ENCODE measurements around the gene ENGASE. TPM values are rescaled to one million over a fixed set of nuclear protein-coding genes. Genes with fewer than 3 reads are reported as not detected.

The ENGASE gene
- total and polyA plus RNA-seq, 2 of the 4 experiments (the other 2 are of a cell fraction) = 3.9 to 12.1 TPM

- Histone ChIP-seq H2BK20ac (ENCODE audit: low read depth, low read length) (no peak overlapping the region), H3K27me3 (ENCODE audit: control insufficient read depth, insufficient read depth, low read length) (peaks cover 22% of the 10 kb centered on the region; the same call in 1 of the 2 replicates), H3K4ac (ENCODE audit: low read depth, low read length) (no peak overlapping the region), H3K36me3 (ENCODE audit: control insufficient read depth, insufficient read depth, low read length) (no peaks in the 10 kb centered on the region), H3K56ac (ENCODE audit: extremely low read depth, insufficient read depth, low read length) (no peak overlapping the region), H3K18ac (ENCODE audit: low read depth, low read length) (no peak overlapping the region), H3K4me3 (ENCODE audit: insufficient read depth, low read depth, low read length) (no peak overlapping the region), H3K4me1 (ENCODE audit: control insufficient read depth, insufficient read depth, low read length) (no peaks in the 10 kb centered on the region), H3K79me1 (ENCODE audit: low read depth in 1 of 2, low read length in 2 of 2) (no peaks in the 10 kb centered on the region), H2AK5ac (ENCODE audit: low read depth, low read length) (no peak overlapping the region), H3K9ac (ENCODE audit: low read depth, low read length) (no peak overlapping the region), H3K27ac (ENCODE audit: insufficient read depth, low read length) (no peak overlapping the region), H4K91ac (ENCODE audit: insufficient read depth, low read depth, low read length) (no peak overlapping the region), H3K9me1 (ENCODE audit: insufficient read depth, low read length) (no peaks in the 10 kb centered on the region; the same call in 1 of the 2 replicates), H2BK5ac (ENCODE audit: low read depth, low read length, poor library complexity, severe bottlenecking) (no peak overlapping the region), H3K14ac (replicated peaks; ENCODE audit: low read depth, low read length) (no peak overlapping the region), H4K8ac (ENCODE audit: low read depth in 2 of 2, low read length in 2 of 2) (no peak overlapping the region), H2BK120ac (ENCODE audit: low read depth, low read length) (no peak overlapping the region), H3K9me3 (ENCODE audit: control insufficient read depth, insufficient read depth, low read length) (no peaks in the 10 kb centered on the region), H4K5ac (ENCODE audit: low read depth, low read length) (no peak overlapping the region), H3K4me2 (ENCODE audit: low read depth, low read length) (no peak overlapping the region), H3K23ac (ENCODE audit: low read depth, low read length) (no peak overlapping the region), H2AFZ (replicated peaks; ENCODE audit: low read length, poor library complexity) (no peak overlapping the region), H4K20me1 (ENCODE audit: insufficient read depth, low read length) (no peaks in the 10 kb centered on the region), H2AK9ac (replicated peaks; ENCODE audit: low read depth, low read length, poor library complexity) (no peak overlapping the region), H2BK15ac (ENCODE audit: low read depth, low read length) (no peak overlapping the region)
- BruUV-seq (replicated peaks) = no TSS peak
- POLR2A ChIA-PET (ENCODE audit: unreplicated experiment) = no interaction called here
- CTCF ChIA-PET = no interaction called here
- dilution Hi-C loops (cut with HindIII; ENCODE audit: low sequenced_read_pairs, unreplicated experiment) (no loop called here), in situ Hi-C loops (cut with MboI; ENCODE audit: low sequenced_read_pairs) (no loop called here), intact Hi-C loops (cut with micrococcal nuclease) (no loop called here)
- no peak for ATAC-seq (ENCODE audit: low read depth)
- no peak for DNase-seq
- no CpG with 5 or more reads among the region's 1 CpG for WGBS, 2 experiments (ENCODE audit: extremely low coverage in 2 of 2, insufficient read length in 1 of 2)
- TF ChIP-seq RFX5 (IDR thresholded peaks at IDR 0.05; ENCODE audit: low read depth, low read length) (no peak), POLR2A (IDR thresholded peaks at IDR 0.05; ENCODE audit: low read depth, low read length) (no peak), CHD1 (IDR thresholded peaks at IDR 0.05; ENCODE audit: low read depth, low read length) (no peak), MAFK (IDR thresholded peaks at IDR 0.05; ENCODE audit: low read depth, low read length) (no peak), RAD21 (IDR thresholded peaks at IDR 0.05; ENCODE audit: low read length) (no peak), MXI1 (IDR thresholded peaks at IDR 0.05; ENCODE audit: borderline replicate concordance, low read depth, low read length) (no peak), FOS (IDR thresholded peaks at IDR 0.05; ENCODE audit: low read depth, low read length) (no peak), RCOR1 (IDR thresholded peaks at IDR 0.05; ENCODE audit: insufficient replicate concordance, low read length) (no peak), USF2 (IDR thresholded peaks at IDR 0.05; ENCODE audit: low read depth, low read length) (no peak), CEBPB (IDR thresholded peaks at IDR 0.05; ENCODE audit: low read depth, low read length) (no peak)
- TF ChIP-seq, protein P1, sequence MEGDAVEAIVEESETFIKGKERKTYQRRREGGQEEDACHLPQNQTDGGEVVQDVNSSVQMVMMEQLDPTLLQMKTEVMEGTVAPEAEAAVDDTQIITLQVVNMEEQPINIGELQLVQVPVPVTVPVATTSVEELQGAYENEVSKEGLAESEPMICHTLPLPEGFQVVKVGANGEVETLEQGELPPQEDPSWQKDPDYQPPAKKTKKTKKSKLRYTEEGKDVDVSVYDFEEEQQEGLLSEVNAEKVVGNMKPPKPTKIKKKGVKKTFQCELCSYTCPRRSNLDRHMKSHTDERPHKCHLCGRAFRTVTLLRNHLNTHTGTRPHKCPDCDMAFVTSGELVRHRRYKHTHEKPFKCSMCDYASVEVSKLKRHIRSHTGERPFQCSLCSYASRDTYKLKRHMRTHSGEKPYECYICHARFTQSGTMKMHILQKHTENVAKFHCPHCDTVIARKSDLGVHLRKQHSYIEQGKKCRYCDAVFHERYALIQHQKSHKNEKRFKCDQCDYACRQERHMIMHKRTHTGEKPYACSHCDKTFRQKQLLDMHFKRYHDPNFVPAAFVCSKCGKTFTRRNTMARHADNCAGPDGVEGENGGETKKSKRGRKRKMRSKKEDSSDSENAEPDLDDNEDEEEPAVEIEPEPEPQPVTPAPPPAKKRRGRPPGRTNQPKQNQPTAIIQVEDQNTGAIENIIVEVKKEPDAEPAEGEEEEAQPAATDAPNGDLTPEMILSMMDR (conservative IDR thresholded peaks at IDR 0.05; ENCODE audit: low read depth, low read length) = no peak
These were observed 58.6 kb downstream of the ENGASE start for GRCh38 chr17:79133214-79133613.
